HPDE6-E6E7 (cell line): ENCODE measurements around the gene EFHD2.
"Not testable (repeated sequence)": the region's sequence is repeated elsewhere in the genome, so short reads cannot be mapped to it uniquely, and the experiment has no call there.

Source experiments
- DNase-seq: peaks from one replicate; pipeline ENCODE4 v3.0.0; 2011; ENCODE audit warnings: missing footprints; ENCODE audit errors: extremely low spot score

Gene EFHD2

GRCh38 chr1:15409388-15410222 lies at the start of gene EFHD2:
EFHD2 (plus strand) TSS chr1:15409888; CDS start chr1:15409972, 84 bp downstream.
- DNase-seq, result no peak

- DNase-seq, result no peak
Observed at GRCh38 chr1:15360700-15361099, 49.0 kb upstream of the EFHD2 start.

GRCh38 chr1:15362096-15362736 lies 47.5 kb upstream of the EFHD2 start:
- no peak for DNase-seq

GRCh38 chr1:15362737-15363128 lies 47.0 kb upstream of the EFHD2 start:
- no peak for DNase-seq

- DNase-seq, result peak; percentile 51
Observed at GRCh38 chr1:15364740-15365139, 44.9 kb upstream of the EFHD2 start.

- no peak for DNase-seq
Observed at GRCh38 chr1:15368888-15369287, 40.8 kb upstream of the EFHD2 start.

GRCh38 chr1:15370268-15370667 lies 39.4 kb upstream of the EFHD2 start:
- DNase-seq, result no peak

GRCh38 chr1:15370781-15371520 lies 38.7 kb upstream of the EFHD2 start:
- no peak for DNase-seq

- DNase-seq, result no peak
Observed at GRCh38 chr1:15371610-15372545, 37.8 kb upstream of the EFHD2 start.

- no peak for DNase-seq
Observed at GRCh38 chr1:15378729-15379128, 31.0 kb upstream of the EFHD2 start.

GRCh38 chr1:15379151-15379550 lies 30.5 kb upstream of the EFHD2 start:
- not testable (repeated sequence) for DNase-seq

- no peak for DNase-seq
Observed at GRCh38 chr1:15380601-15381508, 28.8 kb upstream of the EFHD2 start.

- DNase-seq, result no peak
Observed at GRCh38 chr1:15381805-15382204, 27.9 kb upstream of the EFHD2 start.

- no peak for DNase-seq
Observed at GRCh38 chr1:15382601-15383518, 26.8 kb upstream of the EFHD2 start.

- DNase-seq, result no peak
Observed at GRCh38 chr1:15383810-15384209, 25.9 kb upstream of the EFHD2 start.

GRCh38 chr1:15384301-15384901 lies 25.3 kb upstream of the EFHD2 start:
- no peak for DNase-seq

- DNase-seq, result no peak
Observed at GRCh38 chr1:15385420-15385819, 24.3 kb upstream of the EFHD2 start.

GRCh38 chr1:15386164-15386749 lies 23.4 kb upstream of the EFHD2 start:
- no peak for DNase-seq
